T-helper 1 cell treated with Interleukin-12 subunit alpha and Interleukin-12 subunit beta and Interleukin-4 antibody, amounts not matched to agents 30 ng/mL and 1 ng/mL, for 36 hours (primary cell): ENCODE results near the gene MBNL2. TPM values are rescaled to one million over a fixed set of nuclear protein-coding genes. Genes with fewer than 3 reads are reported as not detected.

ENCODE experiments used
- intact Hi-C: fragments of 100-400 bp; cut with micrococcal nuclease; formaldehyde crosslinking; loops from one replicate; pipeline ENCODE4 v1.15.1; 2024
- total RNA-seq: library from RNA; stranded (reverse); gene quantifications from 2 replicates; pipeline ENCODE4 v1.2.3, GENCODE V29; 2022

The MBNL2 gene
- total RNA-seq, 1 donor from 2014 or later: 12.4 TPM

DNA sequence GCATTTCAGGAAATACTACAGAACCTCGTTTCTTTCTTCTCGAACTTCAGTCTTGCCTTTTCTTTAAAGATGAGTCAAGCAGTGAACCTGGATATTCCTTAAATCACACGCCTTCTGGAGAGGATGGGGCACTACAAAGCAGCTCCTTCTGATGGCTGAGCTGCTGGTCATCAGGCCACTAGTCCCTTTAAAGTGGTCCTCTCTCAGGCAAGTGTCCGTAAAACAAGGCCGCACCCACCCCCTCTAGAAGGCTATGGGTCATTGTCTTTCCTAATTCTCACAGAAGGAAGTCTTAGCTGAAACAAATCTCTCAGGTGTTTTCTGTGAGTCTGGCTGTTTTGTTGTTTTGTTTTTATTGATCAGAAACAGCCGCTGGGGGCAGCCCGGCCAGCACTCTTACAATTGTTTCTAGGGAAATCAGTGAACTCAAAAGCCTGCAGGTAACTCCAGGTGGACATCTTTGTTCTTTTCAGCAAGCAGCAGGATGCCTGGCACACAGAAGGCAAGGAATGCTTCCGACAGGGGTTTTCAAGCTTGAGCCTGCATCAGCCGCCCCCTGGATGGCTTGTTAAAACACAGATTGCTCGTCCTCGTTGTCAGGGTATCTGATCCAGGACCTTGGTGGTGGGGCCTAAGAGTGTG is 45.4 kb downstream of the MBNL2 start:
- intact Hi-C loops: no loop called here

DNA sequence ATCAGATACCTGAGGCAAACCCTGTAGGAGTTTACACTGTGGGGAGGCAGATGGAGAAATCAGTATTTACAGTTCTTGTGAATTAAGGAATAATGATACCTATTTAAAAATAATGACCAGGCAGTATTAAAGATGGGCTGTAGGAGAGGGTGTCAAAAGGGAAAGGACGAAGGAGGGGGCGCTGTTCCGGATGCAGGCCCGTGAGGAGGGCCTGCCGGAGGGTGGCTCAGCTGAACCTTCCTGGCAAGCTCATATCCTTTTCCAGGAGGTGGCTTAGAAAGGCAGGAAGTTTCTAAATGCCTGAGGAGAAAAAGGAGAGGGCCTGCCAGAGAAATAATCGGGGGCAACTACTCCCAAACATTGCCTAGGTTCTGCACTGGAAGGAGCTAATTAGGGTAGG is 46.6 kb downstream of the MBNL2 start:
- intact Hi-C loops: no loop called here

DNA sequence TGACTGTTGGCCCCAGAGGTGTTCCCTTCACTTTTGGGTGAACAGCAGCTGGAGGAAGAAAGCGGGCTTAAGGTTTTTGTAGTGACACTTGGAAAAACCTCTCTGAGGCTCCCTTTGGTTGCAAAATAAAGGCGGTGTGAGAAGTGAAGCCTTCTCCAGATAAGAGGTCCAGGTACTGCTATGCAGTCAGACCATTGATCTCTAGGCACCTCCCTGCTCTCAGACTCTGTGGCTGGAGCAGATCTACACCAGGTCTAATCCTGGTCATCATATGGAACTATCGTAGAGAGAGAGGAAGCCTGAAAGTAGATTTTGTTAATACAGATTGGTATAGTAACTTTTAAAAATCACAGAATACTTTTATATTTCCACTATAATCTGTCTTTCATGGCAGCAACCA is 47.5 kb downstream of the MBNL2 start:
- intact Hi-C loops: no loop called here

DNA sequence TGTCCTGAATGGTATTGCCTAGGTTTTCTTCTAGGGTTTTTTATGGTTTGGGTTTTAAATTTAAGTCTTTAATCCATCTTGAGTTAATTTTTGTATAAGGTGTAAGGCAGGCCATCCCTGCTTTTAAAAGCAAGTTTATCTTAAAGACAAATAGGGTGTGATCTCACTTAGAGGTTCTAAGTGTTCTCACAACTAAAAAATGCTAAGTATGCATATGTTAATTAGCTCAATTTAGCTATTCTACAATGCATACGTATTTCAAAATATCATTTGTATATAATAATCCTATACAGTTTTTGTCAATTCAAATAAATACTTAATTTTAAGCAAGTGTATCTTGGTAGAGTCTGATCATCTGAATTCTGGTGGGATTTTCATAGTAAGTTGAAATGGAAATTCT is 50.4 kb downstream of the MBNL2 start:
- intact Hi-C loops: no loop called here

DNA sequence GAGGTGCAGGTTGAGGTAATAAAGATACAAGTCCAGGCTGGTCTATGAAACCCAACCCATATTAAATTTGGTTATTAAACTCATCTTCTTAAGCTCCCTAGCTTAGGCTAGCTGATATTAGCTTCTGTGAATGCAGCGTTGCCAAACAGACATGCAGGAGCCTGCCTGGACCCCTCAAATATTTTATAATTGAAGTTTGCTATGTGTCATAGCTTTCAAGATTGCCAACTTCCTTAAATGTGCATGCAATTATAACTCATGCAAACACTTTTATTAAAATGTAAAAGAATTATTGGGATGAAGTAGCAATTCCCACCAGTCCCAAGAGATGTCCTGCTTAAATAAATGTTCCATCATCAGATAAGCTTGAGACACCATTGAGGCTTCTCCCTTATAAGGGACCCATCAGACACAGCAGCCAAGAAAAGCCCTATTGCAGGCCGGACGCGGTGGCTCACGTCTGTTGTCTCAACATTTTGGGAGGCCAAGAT is 51.3 kb downstream of the MBNL2 start:
- intact Hi-C loops: no loop called here

DNA sequence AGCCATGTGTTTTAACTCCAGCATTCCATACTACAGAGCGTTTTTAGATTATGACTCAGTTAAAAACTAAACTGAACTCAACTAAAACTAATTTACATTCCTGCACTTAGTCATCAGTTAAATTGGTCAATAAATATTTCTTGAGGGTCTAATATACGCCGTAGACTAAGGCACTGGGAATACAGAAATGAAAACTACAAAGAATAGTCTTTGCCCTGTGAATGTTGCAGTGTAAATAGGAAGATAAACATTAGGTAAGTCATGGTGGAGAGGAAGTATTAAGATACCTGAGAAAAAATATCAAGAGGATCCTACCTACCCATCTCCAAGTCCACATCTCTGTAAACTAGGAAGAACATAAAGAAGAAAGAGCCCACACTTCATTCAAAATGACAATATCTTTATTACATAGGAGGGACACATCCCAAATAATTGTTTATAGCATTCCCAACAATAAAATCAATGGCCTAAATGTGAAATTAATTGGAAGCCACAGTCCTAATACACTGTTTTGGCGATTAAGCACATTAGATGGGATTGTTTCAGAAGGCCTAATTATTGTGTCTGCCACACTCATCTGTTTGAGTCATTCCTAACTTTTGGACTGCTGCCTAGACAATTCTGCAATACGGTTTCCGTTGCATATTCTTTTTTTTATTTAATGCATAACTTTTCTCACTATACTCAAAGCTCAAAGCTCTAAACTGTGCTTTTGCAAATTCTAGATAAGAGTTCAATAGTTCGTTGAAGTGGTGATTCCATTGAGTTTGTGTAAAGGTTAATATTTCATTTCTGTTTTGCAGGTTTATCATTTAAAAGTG is 52.9 kb downstream of the MBNL2 start:
- intact Hi-C loops: no loop called here

DNA sequence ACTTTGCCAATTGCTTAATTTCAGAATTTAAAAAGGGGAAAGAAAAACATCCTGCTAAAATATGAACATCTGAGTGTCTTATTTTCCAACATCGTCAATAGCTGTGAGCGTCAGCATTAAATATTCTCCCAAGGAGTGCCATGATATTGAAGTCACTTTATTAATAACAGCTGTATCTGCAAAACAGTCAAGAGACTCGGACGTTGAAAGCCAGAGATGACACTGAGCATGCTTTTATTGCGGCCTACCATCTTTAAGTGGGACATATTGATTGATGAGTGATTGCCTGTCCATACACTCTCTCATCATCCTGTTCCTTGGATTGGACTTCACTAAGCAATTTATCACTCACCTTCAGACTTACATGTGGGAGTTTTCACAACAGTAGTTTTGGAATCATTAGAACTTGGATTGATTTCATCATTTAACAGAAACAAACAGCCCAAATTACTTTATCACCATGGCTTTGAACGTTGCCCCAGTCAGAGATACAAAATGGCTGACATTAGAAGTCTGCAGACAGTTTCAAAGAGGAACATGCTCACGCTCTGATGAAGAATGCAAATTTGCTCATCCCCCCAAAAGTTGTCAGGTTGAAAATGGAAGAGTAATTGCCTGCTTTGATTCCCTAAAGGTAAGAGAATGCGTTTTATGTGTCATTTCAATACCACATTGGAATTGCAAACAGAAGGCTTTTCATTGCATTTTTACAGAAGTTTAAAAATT is 53.8 kb downstream of the MBNL2 start:
- intact Hi-C loops: no loop called here

DNA sequence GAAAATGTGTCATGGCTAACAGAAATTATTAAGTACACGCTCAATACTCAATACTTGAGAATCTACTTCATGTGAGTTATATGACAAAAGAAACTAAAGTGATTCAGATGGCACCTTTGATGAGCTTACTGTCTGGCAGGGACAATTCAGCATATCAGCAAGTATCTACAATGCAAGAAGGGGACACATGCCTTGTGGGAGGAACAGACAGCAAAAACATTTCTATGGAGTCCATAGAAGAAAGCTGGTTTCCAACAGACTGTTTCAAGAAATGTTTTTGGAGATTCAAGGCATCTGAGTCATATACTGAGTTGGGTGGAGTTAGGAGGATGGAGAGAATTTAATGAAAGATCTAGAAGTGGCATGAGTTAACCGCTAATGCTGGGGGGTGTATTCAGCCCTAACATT is 54.7 kb downstream of the MBNL2 start:
- intact Hi-C loops: no loop called here

DNA sequence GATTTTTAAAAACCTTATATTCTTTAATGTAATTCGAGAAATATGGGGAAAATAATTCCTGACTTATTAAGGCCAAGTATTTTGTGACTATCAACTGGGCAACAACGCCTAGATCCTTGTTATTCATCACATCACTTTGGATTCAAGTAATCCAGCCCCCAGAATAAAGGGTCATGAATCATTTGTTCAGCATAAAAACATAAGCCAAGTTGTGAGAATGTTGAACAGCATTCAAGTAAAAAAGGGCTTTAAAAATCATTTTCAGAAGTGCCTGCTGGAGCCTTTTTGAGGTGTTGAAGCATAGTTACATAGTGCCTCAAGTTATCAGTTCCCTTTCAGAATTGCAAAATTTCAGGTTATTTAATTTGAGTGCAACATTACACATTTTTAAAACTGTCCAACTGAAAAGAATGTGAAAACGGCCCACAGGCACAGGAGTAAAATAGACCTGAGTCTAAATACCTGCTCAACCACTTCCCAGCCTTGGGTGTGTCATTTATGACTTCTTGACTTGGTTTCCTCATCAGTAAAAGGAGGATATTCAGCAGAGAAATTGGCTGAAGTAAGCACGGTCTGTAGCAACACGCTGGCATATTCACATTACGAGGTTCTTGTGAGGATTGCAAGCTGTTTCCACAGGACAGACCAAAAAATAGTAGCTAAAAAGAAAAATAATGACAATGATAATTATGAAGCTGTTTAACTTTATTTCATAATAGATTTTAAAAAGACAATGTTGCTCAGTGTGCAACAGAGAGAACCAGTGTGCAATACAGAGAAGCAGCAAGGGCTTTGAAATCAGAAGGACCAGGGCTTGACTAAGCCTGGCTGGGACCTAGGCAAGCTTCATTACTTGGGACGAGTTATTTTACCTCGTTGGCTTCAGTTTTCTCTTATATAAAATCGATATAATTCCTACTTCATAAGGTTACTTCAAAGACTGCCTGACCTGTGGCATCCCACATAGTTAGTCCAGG is 56.6 kb downstream of the MBNL2 start:
- intact Hi-C loops: no loop called here

DNA sequence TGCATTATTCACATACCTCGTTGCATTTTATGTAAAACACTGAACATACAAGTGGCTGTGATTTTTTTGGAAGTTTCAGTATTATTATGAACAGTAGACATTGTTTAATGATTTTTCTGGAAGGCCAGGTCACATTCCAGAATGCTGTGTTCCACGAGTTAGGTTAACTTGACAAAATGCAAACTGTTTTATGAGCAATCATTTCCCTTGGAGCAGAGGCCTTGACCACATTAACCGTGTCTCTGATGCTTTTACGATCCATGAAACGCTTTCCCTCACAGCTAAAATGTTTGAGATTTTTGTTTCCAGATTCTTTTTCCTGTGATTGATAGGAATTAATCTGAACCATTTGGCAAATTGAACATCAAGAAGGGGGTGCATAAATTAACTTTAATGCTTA is 57.8 kb downstream of the MBNL2 start:
- intact Hi-C loops: no loop called here

DNA sequence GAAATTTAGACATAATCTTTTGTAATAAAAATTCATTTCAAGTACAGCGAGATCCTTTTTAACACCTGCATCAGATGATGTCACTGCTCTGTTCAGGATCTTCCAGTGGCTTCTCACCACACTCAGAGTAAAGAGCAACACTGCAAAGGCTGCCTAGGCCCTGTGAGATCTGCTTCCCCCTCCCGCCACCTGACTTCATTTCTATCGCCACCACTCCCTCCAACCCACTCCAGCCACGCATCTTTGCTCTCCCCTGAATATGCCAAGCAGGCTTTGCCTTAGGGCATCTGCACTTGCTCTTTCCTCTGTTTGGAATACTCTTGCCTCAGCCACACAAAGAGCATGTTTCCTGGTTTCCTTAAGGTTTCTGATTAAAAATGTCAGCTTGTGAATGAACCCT is 58.3 kb downstream of the MBNL2 start:
- intact Hi-C loops: no loop called here

DNA sequence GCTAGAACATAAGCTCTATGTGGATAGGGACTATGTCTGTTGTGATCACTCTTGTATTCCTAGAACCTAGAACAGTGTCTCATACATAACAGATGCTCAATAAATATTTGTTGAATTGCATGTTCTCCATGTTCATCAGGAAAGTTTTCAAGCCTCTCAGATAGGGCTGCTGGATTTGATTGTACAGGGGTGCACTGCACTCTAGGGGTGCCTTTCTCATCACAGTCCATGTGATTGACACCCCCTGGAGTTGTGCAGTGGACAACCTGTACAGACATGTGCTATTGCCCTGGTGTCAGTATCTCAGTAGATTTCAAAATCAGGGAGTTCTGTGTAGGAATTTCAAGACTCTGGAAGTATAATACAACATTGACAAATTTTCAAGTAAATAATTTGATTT is 58.9 kb downstream of the MBNL2 start:
- intact Hi-C loops: no loop called here

DNA sequence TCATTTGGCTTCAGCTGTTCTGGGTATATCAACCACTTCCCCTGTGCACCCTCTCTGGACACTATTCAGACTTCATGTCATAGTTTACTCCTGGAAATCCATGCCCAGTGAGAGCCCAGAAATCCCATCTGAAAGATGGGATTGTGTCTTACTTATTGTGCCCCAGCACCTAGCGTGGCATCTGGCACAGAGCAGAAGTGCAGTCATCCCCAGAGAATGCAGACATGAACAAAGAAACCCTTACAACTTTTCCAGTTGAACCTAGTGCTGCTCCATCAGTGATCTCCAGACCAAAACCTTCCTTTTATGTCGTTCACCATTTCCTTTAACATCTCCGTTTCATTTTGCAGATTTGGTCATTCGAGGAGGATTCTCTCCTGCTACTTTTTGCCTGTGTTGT is 60.6 kb downstream of the MBNL2 start:
- intact Hi-C loops: no loop called here

DNA sequence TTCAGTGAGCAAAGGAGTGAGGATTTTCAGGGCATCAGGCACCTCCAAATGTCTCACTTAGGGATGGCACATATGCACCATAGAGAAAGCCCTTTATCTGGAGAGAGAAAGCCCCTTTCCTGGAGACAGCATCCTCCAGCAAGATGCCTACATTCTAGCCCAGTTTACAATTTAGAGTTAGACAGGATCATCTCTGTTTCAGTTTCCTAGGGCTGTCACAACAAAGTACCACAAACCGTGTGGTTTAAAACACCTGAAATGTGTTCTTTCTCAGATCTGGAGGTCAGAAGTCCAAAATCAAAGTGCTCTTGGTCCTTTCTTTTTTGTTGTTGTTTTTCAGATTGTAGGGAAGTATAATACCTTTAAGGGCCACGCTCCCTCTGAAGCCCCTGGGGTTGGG is 61.8 kb downstream of the MBNL2 start:
- intact Hi-C loops: no loop called here

DNA sequence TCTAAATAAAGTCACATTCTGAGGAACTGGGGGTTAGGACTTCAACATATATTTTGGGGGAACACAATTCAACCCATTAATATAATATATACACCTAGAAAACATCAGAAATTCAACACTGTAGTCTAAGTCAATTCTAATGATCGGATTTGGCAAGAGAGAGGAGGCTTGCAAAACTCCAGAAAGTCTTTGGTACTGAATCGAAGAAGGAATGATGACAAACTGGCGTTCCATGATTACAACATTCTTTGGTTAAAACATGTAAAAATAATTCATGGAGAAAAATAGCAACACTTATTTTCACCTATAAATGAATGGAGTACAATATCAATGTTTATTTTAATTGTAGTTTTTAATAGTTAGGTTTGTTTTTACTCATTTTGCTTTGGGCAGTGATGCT is 62.4 kb downstream of the MBNL2 start:
- intact Hi-C loops: no loop called here

DNA sequence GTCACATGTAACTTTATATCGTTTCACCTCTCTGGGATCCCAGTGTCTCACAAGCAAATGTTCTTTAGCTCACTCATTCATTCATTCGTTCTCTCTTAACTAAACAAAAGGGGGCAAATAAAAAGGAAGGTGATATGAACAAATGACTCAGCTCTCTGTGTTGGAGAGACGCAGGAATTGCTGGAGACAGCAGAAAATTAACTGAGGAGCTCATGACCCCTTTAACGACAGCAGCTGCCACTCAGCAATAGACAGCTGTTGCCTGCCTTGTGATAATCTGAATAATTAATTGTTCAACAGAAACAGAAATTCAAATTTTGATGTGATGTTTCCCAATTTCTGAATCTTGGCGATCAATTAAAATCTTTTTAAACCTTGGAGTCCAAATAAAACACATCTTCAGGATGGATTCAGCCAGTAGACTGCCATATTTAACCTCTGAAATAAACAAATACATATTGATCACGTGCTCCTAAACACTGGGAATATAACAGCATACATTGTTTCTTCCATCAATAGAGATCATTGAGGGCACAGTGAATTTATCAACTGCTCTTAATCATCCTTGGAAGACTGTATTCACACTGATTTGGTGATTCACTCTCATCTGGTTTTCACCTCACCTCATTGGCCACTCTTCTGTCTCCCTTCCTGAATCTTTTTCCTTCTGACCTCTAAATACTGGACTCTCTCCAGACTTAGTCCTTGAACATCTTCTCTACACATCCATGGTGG is 63.3 kb downstream of the MBNL2 start:
- intact Hi-C loops: no loop called here

DNA sequence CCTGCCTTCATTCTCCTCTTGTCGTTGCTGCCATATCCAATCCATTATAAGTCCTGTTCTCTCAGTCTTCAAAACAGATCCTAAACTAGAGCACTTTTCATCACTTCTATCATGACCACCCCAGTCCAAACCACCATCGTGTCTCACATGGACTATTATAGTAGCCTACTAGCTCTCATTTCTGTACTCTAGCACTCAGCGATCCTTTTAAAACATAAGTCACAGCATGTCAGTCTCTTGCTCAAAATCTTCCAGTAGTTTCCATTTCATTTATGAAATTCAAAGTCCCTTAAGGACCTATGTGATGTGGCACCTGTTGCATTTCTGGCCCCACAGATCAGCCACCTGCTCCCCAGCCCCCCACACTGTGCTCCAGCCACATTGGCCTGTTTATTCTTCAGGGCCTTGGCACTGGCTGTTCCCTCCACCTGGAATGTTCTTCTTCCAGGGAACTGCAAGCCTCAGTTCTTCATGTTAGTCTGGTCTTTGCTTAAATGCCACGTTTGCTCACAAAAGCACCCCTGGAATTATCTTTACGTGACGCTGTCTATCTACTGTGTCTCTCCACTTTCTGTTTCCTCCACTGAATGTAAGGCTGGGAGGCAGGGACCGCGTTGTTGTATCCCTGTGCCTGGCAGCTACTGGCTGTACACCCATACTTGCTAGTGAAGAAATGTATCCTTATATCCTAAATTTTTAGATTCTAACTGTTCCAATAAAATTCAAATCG is 64.3 kb downstream of the MBNL2 start:
- intact Hi-C loops: no loop called here

DNA sequence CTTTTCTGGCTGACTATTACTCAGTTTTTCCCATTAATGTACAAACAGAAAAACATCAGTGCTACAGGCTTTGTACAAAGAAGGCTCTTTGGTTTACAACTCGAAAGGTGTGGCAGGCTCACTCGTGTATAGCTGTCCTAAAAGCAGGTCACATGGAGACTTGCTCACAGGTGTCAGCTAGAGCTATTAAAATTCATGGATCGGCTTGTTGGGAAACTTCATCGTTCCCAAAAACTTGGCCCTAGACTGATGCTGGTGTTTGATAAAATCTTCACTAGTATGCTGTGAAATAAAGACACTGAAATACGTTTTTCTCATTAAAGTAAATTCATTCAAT is 64.9 kb downstream of the MBNL2 start:
- intact Hi-C loops: no loop called here

DNA sequence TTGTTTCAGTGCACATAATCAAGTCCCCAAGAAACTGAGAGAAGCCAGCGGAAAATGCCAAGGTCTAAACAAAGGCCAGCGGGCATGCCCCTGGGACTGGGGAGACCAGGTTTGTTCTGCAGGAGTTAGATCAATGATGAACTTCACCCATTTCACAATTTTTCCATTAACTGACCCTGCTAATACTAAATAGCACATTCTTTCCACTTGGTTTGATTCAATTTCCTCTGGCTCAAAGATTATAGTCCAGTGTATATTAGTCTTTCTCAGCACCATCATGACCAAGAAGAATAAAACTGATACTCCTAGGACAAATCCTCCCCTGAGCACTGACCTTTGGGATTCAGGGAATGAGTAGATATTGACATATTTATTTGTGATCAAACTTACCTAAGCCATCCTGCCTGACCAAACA is 66.4 kb downstream of the MBNL2 start:
- intact Hi-C loops: no loop called here
